AG04449 (cell line): Measurements from ENCODE around the gene SEZ6.
A peak's percentile ranks its signal among the peaks of the same experiment; 100 is the strongest.

ENCODE experiments used
- CTCF ChIA-PET: fragments of 350-600 bp; formaldehyde crosslinking; extraction: SDS; loops from one replicate; lab custom pipeline; 2021; ENCODE audit warnings: antibody characterized with exemption; lab: Yijun Ruan, JAX
- POLR2A ChIA-PET: fragments of 400-600, 350-600 bp; formaldehyde crosslinking; extraction: SDS; loops from one replicate; lab custom pipeline; 2020; ENCODE audit warnings: antibody characterized with exemption, inconsistent platforms; lab: Yijun Ruan, JAX
- DNase-seq: peaks from one replicate; pipeline ENCODE4 v3.0.0-alpha.2; 2010; ENCODE audit warnings: low read depth, low spot score
- H3K4me3 ChIP-seq: 2 replicates; pipeline ENCODE4 v1.5.1; 2011; ENCODE audit warnings: low read depth, mild to moderate bottlenecking, control low read depth, low read length
- CTCF ChIP-seq: IDR thresholded peaks from one replicate; pipeline ENCODE4 v1.5.1; 2011; ENCODE audit warnings: mild to moderate bottlenecking, moderate library complexity, low read length, control low read depth, inconsistent platforms; ENCODE audit not compliant: insufficient read depth; ENCODE audit errors: missing control alignments

SEZ6 gene

GRCh38 chr17:29039764-29040598 lies 34.1 kb upstream of the SEZ6 start:
- H3K4me3 ChIP-seq, result no peak overlapping the region
- DNase-seq, result peak; percentile 77
- CTCF ChIA-PET, result interaction anchor here (1.4 to 2.9 kb wide), 3 partner anchors 12 to 77 kb away, joined by 5 to 8 read pairs (median 8); no protein-coding TSS in a partner anchor
- TF ChIP-seq CTCF, result no peak
- POLR2A ChIA-PET, result interaction anchor here (0.6 to 1.4 kb wide), 2 partner anchors 9 to 23 kb away, joined by 3 to 4 read pairs; no protein-coding TSS in a partner anchor

GRCh38 chr17:29038085-29038795 lies 32.4 kb upstream of the SEZ6 start:
- TF ChIP-seq CTCF, result no peak
- no peak overlapping the region for H3K4me3 ChIP-seq
- CTCF ChIA-PET, result interaction anchor here (0.9 to 2.9 kb wide), 5 partner anchors 10 to 79 kb away, joined by 3 to 8 read pairs (median 5); no protein-coding TSS in a partner anchor
- POLR2A ChIA-PET, result interaction anchor here (0.6 kb wide), 1 partner anchor 47 kb away, joined by 3 read pairs; no protein-coding TSS in a partner anchor
- DNase-seq, result no peak

- DNase-seq, result no peak
- H3K4me3 ChIP-seq, result no peak overlapping the region
- CTCF ChIA-PET, result interaction anchor here (0.9 to 2.9 kb wide), 3 partner anchors 74 to 86 kb away, joined by 3 to 8 read pairs (median 4); no protein-coding TSS in a partner anchor
- POLR2A ChIA-PET, result interaction anchor here (0.6 kb wide), 1 partner anchor 48 kb away, joined by 3 read pairs; no protein-coding TSS in a partner anchor
- TF ChIP-seq CTCF, result no peak
Observed at GRCh38 chr17:29037739-29038084, 31.9 kb upstream of the SEZ6 start.

- ChIA-PET POLR2A (no interaction called here), CTCF (interaction anchor here (1.3 kb wide), 1 partner anchor 87 kb away, joined by 4 read pairs; no protein-coding TSS in a partner anchor)
- DNase-seq, result no peak
- no peak for TF ChIP-seq CTCF
- H3K4me3 ChIP-seq, result no peak overlapping the region
Observed at GRCh38 chr17:29036584-29036983, 30.8 kb upstream of the SEZ6 start.

- H3K4me3 ChIP-seq, result no peak overlapping the region
- POLR2A ChIA-PET, result no interaction called here
- CTCF ChIA-PET, result interaction anchor here (0.9 to 1.5 kb wide), 3 partner anchors 62 to 81 kb away, joined by 3 to 4 read pairs (median 3); no protein-coding TSS in a partner anchor
- no peak for DNase-seq
- no peak for TF ChIP-seq CTCF
Observed at GRCh38 chr17:29034510-29034909, 28.7 kb upstream of the SEZ6 start.

GRCh38 chr17:29032857-29033197 lies 27.0 kb upstream of the SEZ6 start:
- no peak for DNase-seq
- CTCF ChIA-PET, result interaction anchor here (1.5 kb wide), 1 partner anchor 79 kb away, joined by 4 read pairs; no protein-coding TSS in a partner anchor
- H3K4me3 ChIP-seq, result no peak overlapping the region
- TF ChIP-seq CTCF, result no peak
- POLR2A ChIA-PET, result no interaction called here
